GM23248 (cell line): Measurements from ENCODE around the gene TMTC1.

ENCODE experiments used
- EZH2 ChIP-seq: fragments of 200-600 bp; sonication (generic); IDR thresholded peaks from 2 replicates; pipeline ENCODE4 v1.6.1; 2018; ENCODE audit warnings: antibody characterized with exemption, mild to moderate bottlenecking; ENCODE audit not compliant: insufficient read depth, poor library complexity, severe bottlenecking
- EZH2phosphoT487 ChIP-seq: fragments of 200-600 bp; sonication (generic); IDR thresholded peaks from 2 replicates; pipeline ENCODE4 v1.6.1; 2018; ENCODE audit warnings: antibody characterized with exemption, moderate library complexity, mild to moderate bottlenecking, low read depth; ENCODE audit not compliant: insufficient read depth

- no peak for TF ChIP-seq EZH2
- no peak for TF ChIP-seq EZH2phosphoT487
Measured at GRCh38 chr12:29769162-29769858, 14.4 kb downstream of the TMTC1 start.
